B cell (primary cell): Measurements from ENCODE around the gene CD8A.

Experiments used
- CTCF ChIP-seq: fragments of 200-600 bp; IDR thresholded peaks from one replicate; pipeline ENCODE4 v1.8.0; 2022; ENCODE audit warnings: antibody characterized with exemption, mild to moderate bottlenecking
- EZH2 ChIP-seq: IDR thresholded peaks from 2 replicates; pipeline ENCODE4 v1.6.1; 2012; ENCODE audit warnings: borderline replicate concordance, low read depth, mild to moderate bottlenecking, moderate library complexity, low read length; ENCODE audit not compliant: insufficient read depth, poor library complexity, severe bottlenecking

- TF ChIP-seq CTCF (no peak), EZH2 (peak; percentile 64)
These were observed 18.9 kb upstream of the CD8A start for GRCh38 chr2:86809481-86810121.
